HG03025 (cell line): ENCODE data around the gene PARD3.
"Not testable (repeated sequence)": the region's sequence is repeated elsewhere in the genome, so short reads cannot be mapped to it uniquely, and the experiment has no call there.

Experiments
- ATAC-seq: cut with Tn5 transposase; IDR thresholded peaks from one replicate; pipeline ENCODE4 v1.9.1; 2021; ENCODE audit warnings: mild to moderate bottlenecking, moderate library complexity; ENCODE audit not compliant: unreplicated experiment, low FRiP score

The PARD3 gene

DNA sequence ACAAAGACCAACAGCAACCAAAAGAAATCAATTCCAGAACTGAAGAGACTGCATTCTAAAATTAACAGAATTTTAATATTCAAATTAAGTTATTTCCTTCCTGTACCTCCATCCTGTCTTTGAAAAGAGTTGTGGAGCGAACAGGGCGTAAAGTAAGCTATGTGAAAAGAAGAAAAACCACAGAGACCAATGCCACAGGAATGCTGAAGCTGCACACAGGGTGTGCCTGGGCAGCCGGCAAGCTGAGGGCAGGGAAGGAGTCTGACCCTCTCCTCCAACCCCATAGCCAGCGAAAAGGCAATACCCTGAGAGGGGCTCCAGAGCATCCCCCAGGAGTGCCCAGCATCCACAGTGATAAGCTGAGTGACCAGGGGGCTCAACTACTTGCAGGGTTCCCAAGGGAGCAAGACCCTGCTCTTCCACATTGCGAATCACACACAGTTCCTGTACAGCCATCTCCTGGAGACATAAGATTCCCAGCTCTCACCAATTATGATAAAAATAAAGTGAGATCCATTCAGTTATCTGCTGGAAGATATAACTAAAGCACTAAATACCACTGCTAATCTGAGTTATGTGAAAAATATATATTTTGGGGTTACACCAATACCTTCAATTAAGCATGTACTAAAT lies 93.8 kb downstream of the PARD3 start:
- ATAC-seq = no peak

DNA sequence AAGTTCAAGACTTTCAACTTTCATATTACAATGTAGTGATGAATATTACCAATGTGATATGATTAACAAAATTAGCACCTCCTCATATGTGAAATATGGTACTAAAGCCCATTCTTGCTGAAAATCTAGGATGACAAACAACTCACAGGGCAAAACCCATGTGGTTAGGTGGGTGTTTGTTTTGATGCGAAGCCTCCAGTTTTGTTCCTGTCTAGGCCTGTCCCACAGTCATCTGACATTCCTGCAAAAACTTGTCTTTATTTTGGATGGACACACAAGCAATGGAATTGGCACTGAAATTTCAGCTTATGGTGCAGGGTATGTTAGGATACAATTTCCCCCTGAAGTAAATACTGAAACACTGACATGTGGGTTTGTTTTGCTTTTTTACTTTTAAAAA lies 95.3 kb downstream of the PARD3 start:
- no peak for ATAC-seq

DNA sequence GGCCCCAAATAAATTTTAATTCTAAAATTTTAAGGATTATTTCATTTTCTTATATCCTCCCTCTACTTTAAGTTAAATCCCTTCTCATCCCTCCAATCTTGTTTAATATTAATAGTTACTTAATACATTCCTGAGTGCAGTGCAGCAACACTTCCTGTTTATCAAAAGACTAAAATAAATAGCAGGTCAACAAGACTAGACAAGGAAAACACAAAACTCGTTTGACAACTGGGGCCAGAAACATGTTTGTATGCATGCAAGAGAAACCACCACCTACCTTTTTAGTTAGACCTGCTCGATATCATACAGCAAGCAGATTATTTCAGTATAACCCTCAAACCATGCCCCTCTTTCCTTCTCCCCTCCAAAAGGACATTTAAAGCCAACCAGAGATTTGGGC lies 95.8 kb downstream of the PARD3 start:
- ATAC-seq = no peak

- no peak for ATAC-seq
Measured at GRCh38 chr10:34717429-34717828, 97.7 kb downstream of the PARD3 start.

- no peak for ATAC-seq
Measured at GRCh38 chr10:34716958-34717357, 98.1 kb downstream of the PARD3 start.

GRCh38 chr10:34716234-34716633 lies 98.9 kb downstream of the PARD3 start:
- ATAC-seq = no peak

GRCh38 chr10:34715511-34716187 lies 99.4 kb downstream of the PARD3 start:
- no peak for ATAC-seq

- ATAC-seq = no peak
Measured at GRCh38 chr10:34713875-34714274, 101.2 kb downstream of the PARD3 start.

- ATAC-seq = no peak
Measured at GRCh38 chr10:34711500-34711899, 103.6 kb downstream of the PARD3 start.

- ATAC-seq = no peak
Measured at GRCh38 chr10:34710391-34710751, 104.7 kb downstream of the PARD3 start.

DNA sequence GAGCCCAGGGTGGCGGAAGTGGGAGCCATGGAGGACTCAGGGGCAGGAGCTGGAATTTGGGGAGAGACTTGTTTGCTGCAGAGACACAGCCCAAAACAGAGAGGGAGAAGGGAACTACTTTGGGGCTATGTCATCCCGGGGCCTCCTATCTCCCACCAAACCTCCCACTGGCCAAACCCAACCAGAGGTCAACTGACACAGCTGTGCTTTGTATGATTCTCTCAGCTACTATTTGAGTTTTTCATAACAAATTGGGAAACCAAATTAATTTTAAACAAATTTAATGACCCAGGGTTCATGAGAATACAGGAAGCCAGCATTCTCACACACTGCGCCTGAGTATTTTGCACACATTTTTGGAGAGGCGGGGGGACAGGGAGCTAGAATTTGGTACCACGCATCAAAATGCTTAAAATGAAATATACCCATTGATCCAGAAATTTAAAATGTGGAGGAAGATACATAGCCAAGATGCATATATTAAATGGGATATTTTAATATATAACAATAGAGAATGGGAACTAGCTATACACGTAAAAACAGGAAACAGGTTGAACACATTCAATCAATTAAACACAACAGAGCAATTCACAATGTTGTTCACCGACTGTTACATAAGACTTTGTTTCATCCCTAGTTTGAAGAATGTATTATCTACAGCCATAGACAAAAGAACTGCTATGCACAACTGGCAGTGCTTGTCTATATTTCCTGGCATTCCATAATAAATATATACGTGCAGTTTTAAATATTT lies 105.3 kb downstream of the PARD3 start:
- no peak for ATAC-seq

DNA sequence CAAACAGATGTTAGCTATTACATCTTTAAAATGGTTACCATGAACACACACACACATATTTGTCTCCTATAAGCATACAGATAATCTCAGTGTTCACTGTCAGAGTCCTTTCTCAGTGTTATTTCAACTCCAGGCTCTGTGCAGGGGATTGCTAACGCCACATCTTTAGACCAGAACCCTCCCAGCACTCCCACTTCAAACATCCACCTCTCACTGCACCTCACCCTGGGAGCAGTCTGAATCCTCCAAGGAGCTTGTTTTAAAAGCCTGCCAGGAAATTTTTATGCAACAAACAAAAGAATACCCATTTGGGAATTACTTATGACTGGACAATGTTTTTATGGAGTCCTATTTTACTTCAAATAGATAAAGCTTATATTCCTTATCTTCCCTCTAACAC lies 107.4 kb downstream of the PARD3 start:
- no peak for ATAC-seq

DNA sequence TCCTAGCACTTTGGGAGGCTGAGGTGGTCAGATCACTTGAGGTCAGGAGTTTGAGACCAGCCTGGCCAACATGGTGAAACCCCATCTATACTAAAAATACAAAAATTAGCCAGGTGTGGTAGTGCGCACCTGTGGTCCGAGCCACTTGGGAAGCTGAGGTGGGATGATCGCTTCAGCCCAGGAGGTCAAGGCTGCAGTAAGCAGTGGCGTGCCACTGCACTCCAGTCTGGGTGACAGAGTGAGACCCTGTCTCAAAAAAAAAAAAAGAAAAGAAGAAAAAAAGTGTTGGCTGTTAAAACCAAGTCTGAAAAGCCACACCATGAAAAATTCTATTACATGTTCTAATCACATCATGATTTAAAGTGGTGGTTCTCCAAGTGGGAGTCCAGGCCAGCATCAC lies 108.1 kb downstream of the PARD3 start:
- ATAC-seq = not testable (repeated sequence)

DNA sequence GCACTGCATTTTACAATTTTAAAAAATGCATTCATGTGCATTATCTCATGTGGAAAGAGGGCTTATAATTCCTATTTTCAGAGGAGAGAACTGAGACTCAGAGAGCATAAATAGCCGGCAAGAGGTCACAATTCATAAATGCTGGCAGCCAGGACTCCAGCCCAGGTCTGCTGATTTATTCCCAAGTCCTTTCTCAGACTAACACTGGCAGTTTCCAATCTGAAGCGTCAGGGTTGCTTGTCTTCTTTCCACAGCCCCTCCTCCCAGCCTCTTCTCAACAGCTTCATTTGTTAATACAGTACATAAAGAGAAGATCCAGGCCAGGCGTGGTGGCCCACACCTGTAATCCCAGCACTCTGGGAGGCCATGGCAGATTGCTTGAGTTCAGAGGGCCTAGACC lies 108.9 kb downstream of the PARD3 start:
- ATAC-seq = no peak

DNA sequence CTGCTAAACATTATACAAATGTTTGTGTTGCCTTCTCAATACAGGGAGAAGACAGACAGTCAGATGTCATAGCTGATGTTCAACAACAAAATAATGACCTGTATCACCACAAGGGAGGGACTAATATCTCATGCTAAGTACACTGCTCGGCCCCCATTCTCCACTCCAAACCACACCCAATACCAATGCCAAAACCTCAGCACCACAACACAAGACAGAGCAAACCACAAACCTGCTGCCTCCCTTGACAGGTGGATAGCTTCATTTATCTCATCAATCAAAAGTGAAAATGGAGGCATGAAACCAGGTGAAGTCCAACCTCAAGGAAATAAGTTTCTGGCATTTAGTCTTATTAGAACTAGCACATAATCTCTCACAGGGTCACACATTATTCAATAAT lies 109.5 kb downstream of the PARD3 start:
- no peak for ATAC-seq

DNA sequence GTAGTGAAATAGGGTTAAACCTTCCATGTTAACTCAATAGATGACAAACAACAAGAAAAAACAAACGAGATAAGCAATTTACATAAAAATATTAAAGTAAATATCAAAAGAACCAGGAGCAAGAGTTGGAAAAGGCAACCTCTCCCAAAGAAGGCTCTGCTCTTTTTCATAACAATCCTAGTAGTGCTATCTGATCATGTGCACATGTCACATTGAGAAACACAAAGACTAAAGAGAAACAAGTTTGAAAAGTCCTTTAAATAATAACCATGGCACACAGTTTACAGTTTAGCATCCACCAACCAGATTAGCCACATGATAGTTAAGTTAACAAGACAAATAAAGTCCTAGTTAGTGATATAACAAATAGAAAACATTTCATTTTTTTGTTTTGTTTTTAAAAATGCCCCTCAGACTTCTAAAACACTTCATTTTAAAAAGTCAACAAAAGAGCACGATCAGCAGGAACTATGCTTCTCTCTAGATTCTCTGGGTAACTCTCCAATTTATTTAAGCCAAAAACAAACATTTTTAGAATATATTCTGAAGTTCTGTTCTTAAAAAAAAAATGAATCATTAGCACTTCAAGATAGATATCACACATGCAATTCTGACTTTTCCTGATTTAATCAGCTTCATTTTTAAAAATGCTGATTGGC lies 110.4 kb downstream of the PARD3 start:
- ATAC-seq = no peak

DNA sequence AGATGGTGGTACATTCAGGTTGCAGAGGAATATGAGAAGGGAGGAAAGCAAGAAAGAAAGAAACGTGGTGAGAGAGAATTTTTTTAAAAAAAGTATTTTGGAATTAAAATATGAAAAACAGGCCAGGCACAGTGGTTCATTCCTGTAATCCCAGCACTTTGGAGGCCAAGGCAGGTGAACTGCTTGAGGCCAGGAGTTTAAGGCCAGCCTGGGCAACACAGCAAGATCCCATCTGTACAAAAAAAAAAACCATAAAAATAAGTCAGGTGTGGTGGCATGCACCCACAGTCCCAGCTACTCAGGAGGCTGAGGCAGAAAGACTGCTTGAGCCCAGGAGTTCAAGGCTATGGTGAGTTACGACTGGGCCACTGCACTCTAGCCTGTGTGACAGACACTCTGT lies 112.1 kb downstream of the PARD3 start:
- no peak for ATAC-seq

DNA sequence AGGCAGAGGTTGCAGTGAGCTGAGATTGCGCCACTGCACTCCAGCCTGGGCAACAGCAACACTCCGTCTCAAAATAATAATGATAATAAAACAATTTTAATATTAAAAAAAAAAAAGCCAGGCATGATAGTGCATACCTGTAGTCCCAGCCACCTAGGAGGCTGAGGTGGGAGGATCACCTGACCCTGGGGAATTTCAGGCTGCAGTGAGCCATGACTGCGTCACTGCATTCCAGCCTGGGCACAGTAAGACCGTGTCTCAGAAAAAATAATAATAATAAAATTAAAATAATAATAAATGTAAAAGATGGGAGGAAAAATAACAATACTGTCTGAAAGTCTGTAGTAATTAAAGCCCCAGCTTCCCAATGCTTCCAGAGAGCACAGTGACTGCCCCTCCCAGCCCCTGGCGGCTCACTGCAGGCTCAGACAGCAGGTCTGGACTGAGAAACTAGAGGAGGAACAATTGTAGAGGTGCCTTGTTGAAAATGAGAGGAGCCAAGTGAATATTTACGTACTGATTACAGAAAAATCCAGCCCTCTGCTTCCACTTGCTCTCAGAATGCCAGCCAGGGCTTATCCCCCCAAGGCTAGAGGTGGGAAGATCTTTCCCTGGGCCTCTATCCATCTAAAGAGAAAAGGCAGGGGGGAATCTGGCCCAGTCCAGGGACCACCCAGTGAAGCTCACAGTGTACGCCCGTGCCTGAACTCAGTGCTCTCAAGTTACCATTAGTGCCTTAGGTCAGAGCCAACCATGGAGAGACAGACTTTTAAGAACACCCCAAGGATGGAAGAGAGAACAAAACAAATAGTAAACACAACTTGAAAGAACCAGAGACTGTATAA lies 112.8 kb downstream of the PARD3 start:
- no peak for ATAC-seq

DNA sequence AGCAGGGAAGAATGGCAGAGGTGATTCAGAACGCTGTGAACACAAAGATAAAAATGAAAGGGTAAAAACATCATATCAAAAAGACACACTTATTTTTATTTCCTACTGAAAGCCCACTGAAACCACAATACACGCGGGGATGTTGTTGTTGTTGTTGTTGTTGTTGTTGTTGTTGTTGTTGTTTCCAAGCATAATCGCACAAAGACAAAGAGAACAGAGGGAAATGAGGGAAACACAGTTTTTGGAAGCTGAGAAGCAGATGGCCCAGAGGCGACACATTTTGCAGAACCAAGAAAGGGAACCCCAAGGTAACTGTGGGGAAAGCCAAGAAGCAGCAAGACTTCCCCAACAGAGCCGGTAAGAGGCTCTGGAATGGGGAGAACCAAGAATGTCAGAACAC lies 113.9 kb downstream of the PARD3 start:
- ATAC-seq = no peak

- ATAC-seq = not testable (repeated sequence)
Measured at GRCh38 chr10:34700752-34701151, 114.3 kb downstream of the PARD3 start.
